K562 (cell line): ENCODE results near the gene DEPP1. TPM values are rescaled to one million over a fixed set of nuclear protein-coding genes. Genes with fewer than 3 reads are reported as not detected.

Source experiments
- ATAC-seq: fragments of 200-7000 bp; cut with Tn5 transposase; 3 replicates; pipeline ENCODE4 v1.9.1; 2020; ENCODE audit warnings: moderate library complexity
- BruUV-seq: library from RNA; stranded (reverse); fragments of 400-500 nt; replicated peaks from 2 replicates; lab custom pipeline; 2021; lab: Mats Ljungman, UMichigan
- CTCF ChIA-PET: fragments of 300-600 bp; formaldehyde crosslinking; extraction: SDS; loops from one replicate; lab custom pipeline; 2021; ENCODE audit warnings: low intra/inter-chr PET ratio; lab: Yijun Ruan, JAX
- POLR2A ChIA-PET: fragments of 300-600, 350-650 bp; sonication (Branson Sonifier 250); formaldehyde crosslinking; extraction: SDS; loops from one replicate; lab custom pipeline; 2021; ENCODE audit warnings: antibody characterized with exemption, inconsistent platforms; lab: Yijun Ruan, JAX
- DNase-seq, 4 experiments: peaks; one replicate each; pipeline versions ENCODE4 v3.0.0 to v3.0.0-alpha.2; 2011 to 2018; ENCODE audit warnings: low spot score in 3 of 4, mixed read lengths in 3 of 4; ENCODE audit errors: extremely low read depth in 1 of 4
- FAIRE-seq: peaks from 2 replicates; lab custom pipeline; 2011; peaks lifted over from hg19 to GRCh38; lab: Jason Lieb, UNC
- H2AFZ ChIP-seq: 2 replicates; pipeline ENCODE4 v1.6.0; 2011; ENCODE audit warnings: low read depth, low read length, control low read depth, inconsistent platforms
- H3K27ac ChIP-seq: fragments of 200-600 bp; 3 replicates; pipeline ENCODE4 v1.8.0; 2011; ENCODE audit warnings: low read depth, mild to moderate bottlenecking, control low read depth, inconsistent platforms, low read length, moderate library complexity, mixed read lengths; ENCODE audit errors: extremely low read depth
- H3K27me3 ChIP-seq, 2 experiments: fragments of 300-600 bp in 1 of 2; 2 replicates in 1 of 2; 3 replicates in 1 of 2; pipeline versions ENCODE4 v1.6.0 to v1.8.0; 2011; ENCODE audit warnings: inconsistent platforms in 2 of 2, low read length in 2 of 2, mild to moderate bottlenecking in 1 of 2, mixed read lengths in 1 of 2, moderate library complexity in 1 of 2; ENCODE audit not compliant: control insufficient read depth in 2 of 2, insufficient read depth in 2 of 2
- H3K36me3 ChIP-seq: fragments of 300-600 bp; 3 replicates; pipeline ENCODE4 v1.8.0; 2011; ENCODE audit warnings: mild to moderate bottlenecking, low read length, inconsistent platforms; ENCODE audit not compliant: control insufficient read depth, insufficient read depth
- H3K4me1 ChIP-seq, 2 experiments: fragments of 200-600 bp in 1 of 2; replicated peaks in 1 of 2; 2 replicates in 1 of 2; 3 replicates in 1 of 2; pipeline versions ENCODE4 v1.5.1 to v1.8.0; 2011; ENCODE audit warnings: inconsistent platforms in 2 of 2, low read length in 2 of 2, mild to moderate bottlenecking in 1 of 2, mixed read lengths in 1 of 2, moderate library complexity in 1 of 2; ENCODE audit not compliant: control insufficient read depth in 2 of 2, insufficient read depth in 2 of 2
- H3K4me2 ChIP-seq: 2 replicates; pipeline ENCODE4 v1.6.1; 2011; ENCODE audit warnings: low read length, control low read depth, inconsistent platforms, mixed read lengths; ENCODE audit not compliant: insufficient read depth
- H3K4me3 ChIP-seq: fragments of 200-600 bp; sonication (generic), shearing (Covaris generic); 2 replicates; pipeline ENCODE4 v1.5.1; 2016; ENCODE audit warnings: control low read depth, inconsistent platforms
- H3K79me2 ChIP-seq: fragments of 200-600 bp; 3 replicates; pipeline ENCODE4 v1.8.0; 2011; ENCODE audit warnings: low read length, inconsistent platforms; ENCODE audit not compliant: control insufficient read depth, insufficient read depth
- H3K9ac ChIP-seq, 2 experiments: 2 replicates each; pipeline versions ENCODE4 v1.6.0 to v1.6.1; 2011; ENCODE audit warnings: low read depth in 2 of 2, low read length in 2 of 2, control low read depth in 1 of 2, inconsistent platforms in 1 of 2, mild to moderate bottlenecking in 1 of 2, mixed read lengths in 1 of 2; ENCODE audit not compliant: insufficient read depth in 1 of 2
- H3K9me1 ChIP-seq: one replicate; pipeline ENCODE4 v1.6.0; 2011; ENCODE audit warnings: inconsistent platforms, mild to moderate bottlenecking, low read length, moderate library complexity; ENCODE audit not compliant: control insufficient read depth, insufficient read depth
- H3K9me3 ChIP-seq: replicated peaks from 2 replicates; pipeline ENCODE4 v1.5.1; 2011; ENCODE audit warnings: low read depth, low read length, inconsistent platforms; ENCODE audit not compliant: control insufficient read depth, insufficient read depth
- H4K20me1 ChIP-seq: replicated peaks from 2 replicates; pipeline ENCODE4 v1.6.1; 2011; ENCODE audit warnings: low read length, inconsistent platforms, mixed read lengths; ENCODE audit not compliant: control insufficient read depth, insufficient read depth
- ARID1B ChIP-seq: fragments of 450-650 bp; IDR thresholded peaks from 2 replicates; pipeline ENCODE4 v1.6.1; 2016; ENCODE audit warnings: antibody characterized with exemption, mild to moderate bottlenecking, inconsistent platforms
- BCOR ChIP-seq: fragments of 450-650 bp; IDR thresholded peaks from 2 replicates; pipeline ENCODE4 v1.6.1; 2016
- ESRRA ChIP-seq: fragments of 450-650 bp; IDR thresholded peaks from 2 replicates; pipeline ENCODE4 v1.6.1; 2014; ENCODE audit warnings: low read depth, mild to moderate bottlenecking, moderate library complexity, borderline replicate concordance
- EWSR1 ChIP-seq: fragments of 450-650 bp; IDR thresholded peaks from 2 replicates; pipeline ENCODE4 v1.6.1; 2018; ENCODE audit warnings: borderline replicate concordance, mild to moderate bottlenecking, low read depth, moderate library complexity; ENCODE audit not compliant: partially characterized antibody
- GATA2 ChIP-seq: sonication (generic); formaldehyde crosslinking; IDR thresholded peaks from 2 replicates; pipeline ENCODE4 v1.4.0; 2020; ENCODE audit warnings: mild to moderate bottlenecking, missing genetic modification reagents
- HNRNPLL ChIP-seq: fragments of 200-400 bp; formaldehyde crosslinking; IDR thresholded peaks from 2 replicates; pipeline ENCODE4 v1.6.1; 2017; ENCODE audit warnings: low read length, low read depth, mild to moderate bottlenecking; ENCODE audit not compliant: poor library complexity, severe bottlenecking
- KLF10 ChIP-seq: fragments of 250-450 bp; sonication (Bioruptor Pico); IDR thresholded peaks from 2 replicates; pipeline ENCODE4 v1.6.1; 2021; ENCODE audit warnings: matching md5 sums
- MLLT1 ChIP-seq, 2 experiments: fragments of 450-650 bp; IDR thresholded peaks; 2 replicates each; pipeline ENCODE4 v1.6.1; 2016
- NBN ChIP-seq: fragments of 450-650 bp; IDR thresholded peaks from 2 replicates; pipeline ENCODE4 v1.6.1; 2016; ENCODE audit warnings: low read depth, mild to moderate bottlenecking
- SOX6 ChIP-seq: fragments of 450-650 bp; IDR thresholded peaks from 2 replicates; pipeline ENCODE4 v1.6.1; 2014; ENCODE audit warnings: mild to moderate bottlenecking
- TCF3 ChIP-seq: sonication (generic); formaldehyde crosslinking; IDR thresholded peaks from 2 replicates; pipeline ENCODE4 v1.4.0; 2020; ENCODE audit warnings: mild to moderate bottlenecking, missing genetic modification reagents
- ZC3H8 ChIP-seq: fragments of 450-650 bp; IDR thresholded peaks from 2 replicates; pipeline ENCODE4 v1.6.1; 2017
- ZNF239 ChIP-seq: fragments of 250-450 bp; sonication (Bioruptor Pico); IDR thresholded peaks from 2 replicates; pipeline ENCODE4 v1.4.0; 2020; ENCODE audit warnings: mild to moderate bottlenecking
- ZNF766 ChIP-seq: fragments of 200-800 bp; sonication (Bioruptor generic); conservative IDR thresholded peaks from 2 replicates; pipeline ENCODE4 v1.6.1; 2016; ENCODE audit warnings: missing genetic modification characterization, missing compliant biosample characterization
- WGBS: fragments of 100-300 bp; shearing (Covaris generic); methylation state at CpG from one replicate; pipeline ENCODE4 v1.1.6; 2016; ENCODE audit warnings: low coverage, mixed read lengths; ENCODE audit not compliant: insufficient coverage; ENCODE audit errors: missing lambda C conversion rate; 5-methylcytosine and 5-hydroxymethylcytosine counted together
- in situ Hi-C: fragments of 300-500 bp; cut with MboI; formaldehyde crosslinking; loops from 4 replicates; pipeline ENCODE4 v1.15.0; 2018; ENCODE audit warnings: inconsistent platforms, mixed read lengths
- intact Hi-C: fragments of 100-400 bp; cut with micrococcal nuclease; formaldehyde crosslinking; loops from 2 replicates; pipeline ENCODE4 v1.14.2; 2022
- polyA plus RNA-seq, 8 experiments: library from polyadenylated mRNA; depleted of rRNA in 4 of 8; stranded (reverse) in 5 of 8; unstranded in 3 of 8; fragments of >200 nt; fragmentation: Nextera tagmentation in 2 of 8; fragmentation: Illumina TruSeq in 1 of 8; extraction: Ambion mirVana in 2 of 8; extraction: Trizol in 1 of 8; gene quantifications; 2 replicates each; pipeline versions ENCODE4 v1.2.1 to v1.2.3, GENCODE V29; 2011 to 2014; ENCODE audit warnings: inconsistent platforms in 1 of 8, missing spikeins in 1 of 8
- total RNA-seq, 7 experiments: library from RNA; depleted of rRNA in 6 of 7; stranded (reverse); fragments of >200 nt in 6 of 7; fragmentation: Illumina TruSeq in 2 of 7; extraction: Trizol in 2 of 7; gene quantifications; 2 replicates each; pipeline versions ENCODE4 v1.2.1 to v1.2.3, GENCODE V29; 2011 to 2021; ENCODE audit warnings: low replicate concordance in 1 of 7

Gene DEPP1
- total and polyA plus RNA-seq, 9 of the 15 experiments (the other 6 are each of a cell fraction or from before 2014, with no cell fraction given), result 0.04 to 0.54 (median 0.20) TPM; not detected in 1

DNA sequence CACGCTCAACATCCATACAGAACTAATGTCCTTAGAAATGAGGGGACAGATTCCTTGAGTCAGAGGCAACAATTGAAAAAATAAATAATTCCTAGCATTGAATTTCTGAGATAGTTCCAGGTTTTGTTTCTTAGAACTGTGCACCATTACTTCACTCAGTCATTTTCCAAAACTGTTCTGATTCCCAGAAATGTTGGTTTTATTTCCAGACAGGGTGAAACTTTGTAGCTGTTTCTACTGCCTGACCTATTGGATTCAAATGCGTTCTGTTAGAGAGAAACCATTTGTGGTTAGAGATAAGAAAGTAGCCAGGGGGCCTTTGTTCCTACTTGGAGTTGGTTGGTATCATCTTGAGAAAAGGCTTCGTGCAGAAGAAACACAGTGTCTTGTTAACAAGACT, 8.1 kb upstream of the DEPP1 start:
- in situ Hi-C loops (no loop called here), intact Hi-C loops (no loop called here)
- Histone ChIP-seq H3K9ac (no peak overlapping the region), H3K4me1 (peaks cover 12 to 21% of the 10 kb centered on the region in 2 experiments), H3K36me3 (no peaks in the 10 kb centered on the region), H4K20me1 (0 out of 2 replicates have a peak, but pooled peaks cover 3% of the 10 kb centered on the region), H2AFZ (no peak overlapping the region), H3K79me2 (no peaks in the 10 kb centered on the region), H3K9me1 (no peaks in the 10 kb centered on the region), H3K9me3 (no peaks in the 10 kb centered on the region), H3K4me2 (no peak overlapping the region), H3K4me3 (no peak overlapping the region), H3K27me3 (peaks cover 18 to 50% of the 10 kb centered on the region in 2 experiments), H3K27ac (no peak overlapping the region)
- POLR2A ChIA-PET, result interaction anchor here (0.5 to 0.8 kb wide), 4 partner anchors 8 to 127 kb away, joined by 3 to 4 read pairs (median 3); no protein-coding TSS in a partner anchor
- 0% methylated on average over 3 of the region's 3 CpGs for WGBS
- peak; percentile 66 for FAIRE-seq
- ATAC-seq, result no peak
- CTCF ChIA-PET, result no interaction called here
- no TSS peak for BruUV-seq
- peak; percentile 72 for TF ChIP-seq ZNF766 (CRISPR knock-in tag)
- TF ChIP-seq GATA2, result no peak
- no peak for TF ChIP-seq ZC3H8
- 0 out of 4 replicates have a peak, but pooled peaks of 1 of the 2 experiments have one; percentile 22 for TF ChIP-seq MLLT1 (IDR thresholded peaks at IDR 0.05)
- TF ChIP-seq HNRNPLL, result no peak
- TF ChIP-seq KLF10, result no peak
- no peak for TF ChIP-seq ZNF239 (CRISPR knock-in tag)
- peak; percentile 35 for TF ChIP-seq ARID1B
- 0 out of 2 replicates have a peak, but pooled peaks have one; percentile 48 for TF ChIP-seq NBN
- TF ChIP-seq SOX6, result peak; percentile 64; the same call in 1 of the 2 replicates
- peak; percentile 13; the same call in 1 of the 2 replicates for TF ChIP-seq ESRRA
- no peak for TF ChIP-seq EWSR1
- TF ChIP-seq BCOR, result no peak
- TF ChIP-seq TCF3, result 0 out of 2 replicates have a peak, but pooled peaks have one; percentile 16
- DNase-seq, result peak; percentile 36 to 52 (median 48)
